ENCODE measurements around the gene SPPL2A. TPM values are rescaled to one million over a fixed set of nuclear protein-coding genes. Genes with fewer than 3 reads are reported as not detected.

SPPL2A gene
- total and polyA plus RNA-seq, 4 donors = 67.5 to 135 (median 93.2) TPM

DNA sequence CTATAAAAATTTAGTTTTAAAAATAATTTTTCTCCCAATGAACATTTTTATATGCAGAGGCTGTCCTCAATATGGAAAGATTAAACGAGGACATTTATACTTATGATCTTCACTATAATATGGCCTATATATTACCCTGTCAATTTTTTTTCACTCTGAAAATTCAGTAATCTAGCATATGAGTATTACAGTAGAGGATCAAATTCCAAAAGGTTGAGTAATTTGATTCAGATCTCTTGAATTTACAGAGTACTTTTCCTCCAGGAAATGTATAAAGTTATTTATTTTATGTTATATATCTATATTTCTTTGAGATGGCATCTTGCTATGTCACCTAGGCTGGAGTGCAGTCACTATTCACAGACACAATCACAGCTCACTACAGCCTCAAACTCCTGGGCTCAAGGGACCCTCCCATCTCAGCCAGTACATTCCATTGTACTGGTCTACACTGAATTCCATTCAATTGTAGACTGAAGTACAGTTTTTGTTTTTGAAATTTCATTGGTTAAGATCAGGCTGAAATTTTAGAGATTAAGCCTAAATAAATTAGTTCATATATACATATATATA is 62.7 kb downstream of the SPPL2A start:
- Histone ChIP-seq H3K4me3 (ENCODE audit: low read depth in 1 of 3, low read length in 3 of 3) (no peak overlapping the region), H3K36me3 (ENCODE audit: control insufficient read depth in 4 of 4, insufficient read depth in 3 of 4, low read depth in 1 of 4, low read length in 3 of 4) (peaks cover 0 to 7% (median 3%) of the 10 kb centered on the region in 4 donors), H3K27me3 (ENCODE audit: control insufficient read depth in 4 of 4, insufficient read depth in 4 of 4, low read length in 3 of 4) (no peaks in the 10 kb centered on the region), H3K9ac (ENCODE audit: low read depth in 1 of 2, low read length in 2 of 2) (no peak overlapping the region), H3K9me3 (ENCODE audit: control insufficient read depth in 4 of 4, low read length in 3 of 4) (no peaks in the 10 kb centered on the region), H3K27ac (ENCODE audit: low read depth in 1 of 2, low read length in 2 of 2) (no peak overlapping the region), H3K4me1 (ENCODE audit: control insufficient read depth in 4 of 4, insufficient read depth in 4 of 4, low read length in 3 of 4) (peaks cover 0 to 7% (median 2%) of the 10 kb centered on the region in 4 donors)
- TF ChIP-seq YY1 (IDR thresholded peaks at IDR 0.05) = no peak
- TF ChIP-seq GABPA (IDR thresholded peaks at IDR 0.05 in 1 of 2, conservative IDR thresholded peaks at IDR 0.05 in 1 of 2) = no peak
- 92% methylated on average over 1 of the region's 1 CpG for WGBS
- no peak for DNase-seq (ENCODE audit: low spot score)

- Histone ChIP-seq H3K36me3 (ENCODE audit: control insufficient read depth in 4 of 4, insufficient read depth in 3 of 4, low read depth in 1 of 4, low read length in 3 of 4) (no peaks in the 10 kb centered on the region), H3K9me3 (ENCODE audit: control insufficient read depth in 4 of 4, low read length in 3 of 4) (no peaks in the 10 kb centered on the region), H3K27ac (ENCODE audit: low read depth in 1 of 2, low read length in 2 of 2) (peak overlapping the region; percentile 20 to 58), H3K27me3 (ENCODE audit: control insufficient read depth in 4 of 4, insufficient read depth in 4 of 4, low read length in 3 of 4) (no peaks in the 10 kb centered on the region), H3K9ac (ENCODE audit: low read depth in 1 of 2, low read length in 2 of 2) (no peak overlapping the region), H3K4me3 (ENCODE audit: low read depth in 1 of 3, low read length in 3 of 3) (no peak overlapping the region), H3K4me1 (ENCODE audit: control insufficient read depth in 4 of 4, insufficient read depth in 4 of 4, low read length in 3 of 4) (peaks cover 4 to 12% (median 7%) of the 10 kb centered on the region in 4 donors)
- no peak for TF ChIP-seq FOXA2 (IDR thresholded peaks at IDR 0.05)
- no peak for TF ChIP-seq NR2F2 (IDR thresholded peaks at IDR 0.05)
- no peak for TF ChIP-seq JUND (IDR thresholded peaks at IDR 0.05)
- TF ChIP-seq HNF4G (IDR thresholded peaks at IDR 0.05) = no peak
- TF ChIP-seq, protein P1, sequence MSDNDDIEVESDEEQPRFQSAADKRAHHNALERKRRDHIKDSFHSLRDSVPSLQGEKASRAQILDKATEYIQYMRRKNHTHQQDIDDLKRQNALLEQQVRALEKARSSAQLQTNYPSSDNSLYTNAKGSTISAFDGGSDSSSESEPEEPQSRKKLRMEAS (IDR thresholded peaks at IDR 0.05) = no peak
- no peak for TF ChIP-seq RAD21 (IDR thresholded peaks at IDR 0.05)
- no peak for TF ChIP-seq SP1 (IDR thresholded peaks at IDR 0.05)
- TF ChIP-seq YY1 (IDR thresholded peaks at IDR 0.05) = no peak
- no peak for TF ChIP-seq EGR1 (IDR thresholded peaks at IDR 0.05; ENCODE audit: low read depth in 2 of 2)
- no peak for TF ChIP-seq ZBTB33 (IDR thresholded peaks at IDR 0.05)
- TF ChIP-seq TAF1 (conservative IDR thresholded peaks at IDR 0.05) = no peak
- TF ChIP-seq RXRA (IDR thresholded peaks at IDR 0.05) = no peak
- TF ChIP-seq HNF4A (conservative IDR thresholded peaks at IDR 0.05) = no peak
- TF ChIP-seq, protein P2, sequence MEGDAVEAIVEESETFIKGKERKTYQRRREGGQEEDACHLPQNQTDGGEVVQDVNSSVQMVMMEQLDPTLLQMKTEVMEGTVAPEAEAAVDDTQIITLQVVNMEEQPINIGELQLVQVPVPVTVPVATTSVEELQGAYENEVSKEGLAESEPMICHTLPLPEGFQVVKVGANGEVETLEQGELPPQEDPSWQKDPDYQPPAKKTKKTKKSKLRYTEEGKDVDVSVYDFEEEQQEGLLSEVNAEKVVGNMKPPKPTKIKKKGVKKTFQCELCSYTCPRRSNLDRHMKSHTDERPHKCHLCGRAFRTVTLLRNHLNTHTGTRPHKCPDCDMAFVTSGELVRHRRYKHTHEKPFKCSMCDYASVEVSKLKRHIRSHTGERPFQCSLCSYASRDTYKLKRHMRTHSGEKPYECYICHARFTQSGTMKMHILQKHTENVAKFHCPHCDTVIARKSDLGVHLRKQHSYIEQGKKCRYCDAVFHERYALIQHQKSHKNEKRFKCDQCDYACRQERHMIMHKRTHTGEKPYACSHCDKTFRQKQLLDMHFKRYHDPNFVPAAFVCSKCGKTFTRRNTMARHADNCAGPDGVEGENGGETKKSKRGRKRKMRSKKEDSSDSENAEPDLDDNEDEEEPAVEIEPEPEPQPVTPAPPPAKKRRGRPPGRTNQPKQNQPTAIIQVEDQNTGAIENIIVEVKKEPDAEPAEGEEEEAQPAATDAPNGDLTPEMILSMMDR (IDR thresholded peaks at IDR 0.05; ENCODE audit: low read depth, low read length, missing input control) = no peak
- TF ChIP-seq, protein P3, sequence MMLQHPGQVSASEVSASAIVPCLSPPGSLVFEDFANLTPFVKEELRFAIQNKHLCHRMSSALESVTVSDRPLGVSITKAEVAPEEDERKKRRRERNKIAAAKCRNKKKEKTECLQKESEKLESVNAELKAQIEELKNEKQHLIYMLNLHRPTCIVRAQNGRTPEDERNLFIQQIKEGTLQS (IDR thresholded peaks at IDR 0.05) = no peak
- 83% methylated on average over 8 of the region's 8 CpGs for WGBS
- no peak for DNase-seq (ENCODE audit: low spot score)
These were observed 67.4 kb downstream of the SPPL2A start for GRCh38 chr15:50698101-50698500.

Measured in liver (tissue), 9 donors.